Measurements from ENCODE around the gene MICA. TPM values are rescaled to one million over a fixed set of nuclear protein-coding genes. Genes with fewer than 3 reads are reported as not detected.
"Not testable (repeated sequence)": the region's sequence is repeated elsewhere in the genome, so short reads cannot be mapped to it uniquely, and the experiment has no call there.

The MICA gene
- polyA plus RNA-seq, 2 donors: 8.8 to 9.9 TPM

- Histone ChIP-seq H3K9me3 (ENCODE audit: control insufficient read depth in 2 of 2, insufficient read depth in 1 of 2, low read depth in 1 of 2, low read length in 1 of 2) (no peaks in the 10 kb centered on the region), H3K4me1 (ENCODE audit: control insufficient read depth in 2 of 2, insufficient read depth in 2 of 2, low read length in 1 of 2) (peaks cover 0 to 1% of the 10 kb centered on the region in 2 donors), H3K36me3 (ENCODE audit: control insufficient read depth in 2 of 2, insufficient read depth in 2 of 2, low read length in 1 of 2) (no peaks in the 10 kb centered on the region), H3K4me3 (ENCODE audit: low read depth in 1 of 2, low read length in 2 of 2) (peak overlapping the region in 1 of 2 donors; percentile 11), H3K27me3 (ENCODE audit: control insufficient read depth in 1 of 2, insufficient read depth in 2 of 2, low read length in 2 of 2) (peaks cover 2% of the 10 kb centered on the region in 2 donors), H3K27ac (ENCODE audit: low read depth in 2 of 2, low read length in 1 of 2) (no peak overlapping the region)
- 17 to 20% methylated on average over 28 of the region's 28 CpGs for WGBS, 2 donors
These were observed 38.2 kb downstream of the MICA start for GRCh38 chr6:31441365-31442267.

- Histone ChIP-seq H3K27me3 (ENCODE audit: control insufficient read depth in 1 of 2, insufficient read depth in 2 of 2, low read length in 2 of 2) (peaks cover 0 to 2% of the 10 kb centered on the region in 2 donors), H3K4me3 (ENCODE audit: low read depth in 1 of 2, low read length in 2 of 2) (no peak overlapping the region), H3K36me3 (ENCODE audit: control insufficient read depth in 2 of 2, insufficient read depth in 2 of 2, low read length in 1 of 2) (no peaks in the 10 kb centered on the region), H3K4me1 (ENCODE audit: control insufficient read depth in 2 of 2, insufficient read depth in 2 of 2, low read length in 1 of 2) (peaks cover 0 to under 1% of the 10 kb centered on the region in 2 donors), H3K27ac (ENCODE audit: low read depth in 2 of 2, low read length in 1 of 2) (no peak overlapping the region), H3K9me3 (ENCODE audit: control insufficient read depth in 2 of 2, insufficient read depth in 1 of 2, low read depth in 1 of 2, low read length in 1 of 2) (no peaks in the 10 kb centered on the region)
- WGBS, 2 donors: 67 to 69% methylated on average over 4 of the region's 4 CpGs
These were observed 43.1 kb downstream of the MICA start for GRCh38 chr6:31446481-31446880.

GRCh38 chr6:31446999-31447789, 43.8 kb downstream of the MICA start:
- H3K4me3 ChIP-seq (ENCODE audit: low read depth in 1 of 2, low read length in 2 of 2); H3K27me3 ChIP-seq (ENCODE audit: control insufficient read depth in 1 of 2, insufficient read depth in 2 of 2, low read length in 2 of 2); H3K9me3 ChIP-seq (ENCODE audit: control insufficient read depth in 2 of 2, insufficient read depth in 1 of 2, low read depth in 1 of 2, low read length in 1 of 2); H3K4me1 ChIP-seq (ENCODE audit: control insufficient read depth in 2 of 2, insufficient read depth in 2 of 2, low read length in 1 of 2); H3K27ac ChIP-seq (ENCODE audit: low read depth in 2 of 2, low read length in 1 of 2); H3K36me3 ChIP-seq (ENCODE audit: control insufficient read depth in 2 of 2, insufficient read depth in 2 of 2, low read length in 1 of 2): not testable (repeated sequence)
- 84 to 86% methylated on average over 4 of the region's 6 CpGs for WGBS, 2 donors

- 80 to 82% methylated on average over 4 of the region's 4 CpGs for WGBS, 2 donors
- no peaks in the 10 kb centered on the region for H3K9me3 ChIP-seq (ENCODE audit: control insufficient read depth in 2 of 2, insufficient read depth in 1 of 2, low read depth in 1 of 2, low read length in 1 of 2)
These were observed 47.4 kb downstream of the MICA start for GRCh38 chr6:31450751-31451150.

GRCh38 chr6:31452859-31453258, 49.5 kb downstream of the MICA start:
- Histone ChIP-seq H3K36me3 (ENCODE audit: control insufficient read depth in 2 of 2, insufficient read depth in 2 of 2, low read length in 1 of 2) (no peaks in the 10 kb centered on the region), H3K27me3 (ENCODE audit: control insufficient read depth in 1 of 2, insufficient read depth in 2 of 2, low read length in 2 of 2) (no peaks in the 10 kb centered on the region), H3K27ac (ENCODE audit: low read depth in 2 of 2, low read length in 1 of 2) (no peak overlapping the region), H3K9me3 (ENCODE audit: control insufficient read depth in 2 of 2, insufficient read depth in 1 of 2, low read depth in 1 of 2, low read length in 1 of 2) (no peaks in the 10 kb centered on the region), H3K4me1 (ENCODE audit: control insufficient read depth in 2 of 2, insufficient read depth in 2 of 2, low read length in 1 of 2) (no peaks in the 10 kb centered on the region), H3K4me3 (ENCODE audit: low read depth in 1 of 2, low read length in 2 of 2) (no peak overlapping the region)

More at GRCh38 chr6:31450751-31451150, 47.4 kb downstream of the MICA start:
- no peak overlapping the region for H3K27ac ChIP-seq (ENCODE audit: low read depth in 2 of 2, low read length in 1 of 2)
- no peak overlapping the region for H3K4me3 ChIP-seq (ENCODE audit: low read depth in 1 of 2, low read length in 2 of 2)
- no peaks in the 10 kb centered on the region for H3K4me1 ChIP-seq (ENCODE audit: control insufficient read depth in 2 of 2, insufficient read depth in 2 of 2, low read length in 1 of 2)
- peaks cover 0 to 1% of the 10 kb centered on the region in 2 donors for H3K27me3 ChIP-seq (ENCODE audit: control insufficient read depth in 1 of 2, insufficient read depth in 2 of 2, low read length in 2 of 2)
- no peaks in the 10 kb centered on the region for H3K36me3 ChIP-seq (ENCODE audit: control insufficient read depth in 2 of 2, insufficient read depth in 2 of 2, low read length in 1 of 2)

GRCh38 chr6:31453259-31453658, 49.9 kb downstream of the MICA start:
- no peaks in the 10 kb centered on the region for H3K9me3 ChIP-seq (ENCODE audit: control insufficient read depth in 2 of 2, insufficient read depth in 1 of 2, low read depth in 1 of 2, low read length in 1 of 2)
- WGBS, 2 donors: 73 to 77% methylated on average over 2 of the region's 2 CpGs
- no peaks in the 10 kb centered on the region for H3K36me3 ChIP-seq (ENCODE audit: control insufficient read depth in 2 of 2, insufficient read depth in 2 of 2, low read length in 1 of 2)
- no peak overlapping the region for H3K27ac ChIP-seq (ENCODE audit: low read depth in 2 of 2, low read length in 1 of 2)
- H3K4me1 ChIP-seq (ENCODE audit: control insufficient read depth in 2 of 2, insufficient read depth in 2 of 2, low read length in 1 of 2): no peaks in the 10 kb centered on the region
- no peak overlapping the region for H3K4me3 ChIP-seq (ENCODE audit: low read depth in 1 of 2, low read length in 2 of 2)
- no peaks in the 10 kb centered on the region for H3K27me3 ChIP-seq (ENCODE audit: control insufficient read depth in 1 of 2, insufficient read depth in 2 of 2, low read length in 2 of 2)

- not testable (repeated sequence) for H3K4me1 ChIP-seq (ENCODE audit: control insufficient read depth in 2 of 2, insufficient read depth in 2 of 2, low read length in 1 of 2); H3K4me3 ChIP-seq (ENCODE audit: low read depth in 1 of 2, low read length in 2 of 2); H3K27ac ChIP-seq (ENCODE audit: low read depth in 2 of 2, low read length in 1 of 2); H3K27me3 ChIP-seq (ENCODE audit: control insufficient read depth in 1 of 2, insufficient read depth in 2 of 2, low read length in 2 of 2); H3K36me3 ChIP-seq (ENCODE audit: control insufficient read depth in 2 of 2, insufficient read depth in 2 of 2, low read length in 1 of 2); H3K9me3 ChIP-seq (ENCODE audit: control insufficient read depth in 2 of 2, insufficient read depth in 1 of 2, low read depth in 1 of 2, low read length in 1 of 2)
- WGBS, 2 donors: 86 to 87% methylated on average over 5 of the region's 5 CpGs
These were observed 56.5 kb downstream of the MICA start for GRCh38 chr6:31459864-31460263.

GRCh38 chr6:31460361-31461025, 57.1 kb downstream of the MICA start:
- Histone ChIP-seq H3K9me3 (ENCODE audit: control insufficient read depth in 2 of 2, insufficient read depth in 1 of 2, low read depth in 1 of 2, low read length in 1 of 2) (no peaks in the 10 kb centered on the region), H3K27me3 (ENCODE audit: control insufficient read depth in 1 of 2, insufficient read depth in 2 of 2, low read length in 2 of 2) (no peaks in the 10 kb centered on the region), H3K36me3 (ENCODE audit: control insufficient read depth in 2 of 2, insufficient read depth in 2 of 2, low read length in 1 of 2) (no peaks in the 10 kb centered on the region), H3K4me3 (ENCODE audit: low read depth in 1 of 2, low read length in 2 of 2) (no peak overlapping the region), H3K27ac (ENCODE audit: low read depth in 2 of 2, low read length in 1 of 2) (no peak overlapping the region), H3K4me1 (ENCODE audit: control insufficient read depth in 2 of 2, insufficient read depth in 2 of 2, low read length in 1 of 2) (peaks cover 0 to 13% of the 10 kb centered on the region in 2 donors)
- WGBS, 2 donors: 95 to 96% methylated on average over 5 of the region's 5 CpGs
